ENCODE data around the gene NDUFS6. TPM values are rescaled to one million over a fixed set of nuclear protein-coding genes. Genes with fewer than 3 reads are reported as not detected.

NDUFS6 gene
- total and polyA plus RNA-seq, 4 donors: 18.0 to 67.9 (median 39.6) TPM

DNA sequence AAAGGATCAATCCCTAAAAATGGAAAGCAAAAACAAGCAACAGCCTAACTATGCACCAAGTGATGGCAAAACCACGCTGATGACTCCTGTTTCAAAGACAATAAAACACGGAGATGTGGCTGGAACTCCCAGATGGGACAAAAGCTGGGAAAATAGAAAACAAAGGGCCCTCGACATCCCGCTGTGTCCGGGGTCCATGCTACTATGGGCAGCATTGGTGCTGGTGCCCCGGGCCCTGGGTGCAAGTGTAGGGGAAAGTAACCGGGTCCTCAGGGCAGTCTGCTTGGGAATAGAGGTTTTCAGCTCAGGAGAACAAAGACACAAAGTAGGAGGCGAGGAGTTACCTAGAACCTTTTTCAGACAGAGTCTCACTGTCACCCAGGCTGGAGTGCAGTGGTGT lies 47.7 kb upstream of the NDUFS6 start:
- Histone ChIP-seq H3K9me3 (ENCODE audit: control insufficient read depth in 4 of 4, insufficient read depth in 3 of 4, low read length in 3 of 4) (peaks cover 0 to 4% (median 0%) of the 10 kb centered on the region in 4 donors), H3K36me3 (ENCODE audit: control insufficient read depth in 4 of 4, insufficient read depth in 4 of 4, low read length in 4 of 4) (no peaks in the 10 kb centered on the region), H3K4me1 (ENCODE audit: control insufficient read depth in 5 of 5, insufficient read depth in 5 of 5, low read length in 5 of 5) (no peaks in the 10 kb centered on the region), H3K27me3 (ENCODE audit: control insufficient read depth in 3 of 3, insufficient read depth in 3 of 3, low read length in 2 of 3) (peaks cover 0 to 4% (median 4%) of the 10 kb centered on the region in 3 donors), H3K4me3 (no peak overlapping the region), H3K27ac (ENCODE audit: low read depth in 1 of 2, low read length in 1 of 2) (no peak overlapping the region), H3K9ac (ENCODE audit: insufficient read depth in 1 of 2, low read length in 2 of 2) (no peak overlapping the region)
- 79 to 81% methylated on average over 8 of the region's 8 CpGs for WGBS, 2 donors
- no peak for DNase-seq
- ATAC-seq (ENCODE audit: insufficient read depth, low FRiP score): no peak
- TF ChIP-seq, protein P1, sequence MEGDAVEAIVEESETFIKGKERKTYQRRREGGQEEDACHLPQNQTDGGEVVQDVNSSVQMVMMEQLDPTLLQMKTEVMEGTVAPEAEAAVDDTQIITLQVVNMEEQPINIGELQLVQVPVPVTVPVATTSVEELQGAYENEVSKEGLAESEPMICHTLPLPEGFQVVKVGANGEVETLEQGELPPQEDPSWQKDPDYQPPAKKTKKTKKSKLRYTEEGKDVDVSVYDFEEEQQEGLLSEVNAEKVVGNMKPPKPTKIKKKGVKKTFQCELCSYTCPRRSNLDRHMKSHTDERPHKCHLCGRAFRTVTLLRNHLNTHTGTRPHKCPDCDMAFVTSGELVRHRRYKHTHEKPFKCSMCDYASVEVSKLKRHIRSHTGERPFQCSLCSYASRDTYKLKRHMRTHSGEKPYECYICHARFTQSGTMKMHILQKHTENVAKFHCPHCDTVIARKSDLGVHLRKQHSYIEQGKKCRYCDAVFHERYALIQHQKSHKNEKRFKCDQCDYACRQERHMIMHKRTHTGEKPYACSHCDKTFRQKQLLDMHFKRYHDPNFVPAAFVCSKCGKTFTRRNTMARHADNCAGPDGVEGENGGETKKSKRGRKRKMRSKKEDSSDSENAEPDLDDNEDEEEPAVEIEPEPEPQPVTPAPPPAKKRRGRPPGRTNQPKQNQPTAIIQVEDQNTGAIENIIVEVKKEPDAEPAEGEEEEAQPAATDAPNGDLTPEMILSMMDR (IDR thresholded peaks at IDR 0.05; ENCODE audit: control extremely low read depth, extremely low read depth): no peak

DNA sequence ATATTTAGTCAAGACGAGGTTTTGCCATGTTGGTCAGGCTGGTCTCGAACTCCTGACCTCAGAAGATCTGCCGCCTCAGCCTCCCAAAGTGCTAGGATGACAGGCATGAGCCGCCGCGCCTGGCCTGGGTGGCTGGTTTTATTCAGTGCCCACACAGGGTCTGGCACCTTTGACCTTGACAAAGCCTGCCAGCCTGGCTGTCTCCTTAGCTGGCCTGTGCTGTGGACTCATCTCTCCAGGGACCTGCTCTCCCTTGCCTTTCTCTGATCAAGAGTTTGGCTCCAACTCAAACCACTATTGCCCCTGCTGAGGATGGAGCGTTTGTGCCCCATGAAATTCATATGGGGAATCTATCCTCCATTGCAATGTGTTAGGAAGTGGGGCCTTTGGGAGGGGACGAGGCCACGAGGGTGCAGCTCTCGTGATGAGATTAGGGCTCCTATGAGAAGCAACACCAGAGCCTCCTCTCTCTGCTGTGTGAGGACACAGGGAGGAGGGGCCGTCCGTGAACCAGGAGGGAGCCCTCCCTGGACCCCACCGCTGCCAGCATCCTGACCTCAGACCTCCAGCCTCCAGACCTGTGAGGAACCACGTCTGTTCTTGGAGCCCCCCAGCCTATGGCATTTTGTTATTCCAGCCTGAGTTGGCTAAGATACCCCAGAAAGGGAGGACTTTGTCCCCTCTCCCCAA lies 46.5 kb upstream of the NDUFS6 start:
- ATAC-seq (ENCODE audit: insufficient read depth, low FRiP score): no peak
- Histone ChIP-seq H3K9me3 (ENCODE audit: control insufficient read depth in 4 of 4, insufficient read depth in 3 of 4, low read length in 3 of 4) (peaks cover 0 to 6% (median 0%) of the 10 kb centered on the region in 4 donors), H3K27me3 (ENCODE audit: control insufficient read depth in 3 of 3, insufficient read depth in 3 of 3, low read length in 2 of 3) (peaks cover 0 to 4% (median 4%) of the 10 kb centered on the region in 3 donors)

DNA sequence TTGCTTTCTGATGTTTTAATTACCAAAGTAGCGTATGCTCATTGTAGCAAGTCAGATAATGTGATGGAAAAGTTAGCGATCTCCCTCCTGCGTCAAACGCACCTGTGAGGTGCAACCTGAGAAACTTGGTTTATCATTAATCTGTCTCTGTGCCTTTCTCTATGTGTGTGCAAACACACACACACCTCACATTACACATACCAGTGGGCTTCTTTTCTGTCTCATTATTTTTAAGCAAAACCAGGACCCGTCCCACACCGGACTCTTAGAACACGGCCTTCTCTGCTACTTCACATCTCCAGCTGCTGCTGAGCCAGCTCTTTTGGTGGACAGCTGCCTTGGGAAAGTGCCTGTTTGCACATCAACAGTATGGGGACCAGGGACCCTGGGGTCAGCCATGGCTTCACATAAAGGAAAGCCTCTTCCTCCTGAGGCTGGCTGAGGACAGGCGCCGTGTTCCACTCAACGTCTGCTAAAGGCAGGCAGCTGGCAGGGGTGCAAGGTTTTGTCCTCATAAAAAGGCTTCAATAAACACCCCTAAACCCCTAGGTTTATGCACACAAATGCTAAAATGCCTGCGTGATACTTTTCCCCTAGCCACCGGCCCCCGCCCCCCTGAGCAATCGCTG lies 45.8 kb upstream of the NDUFS6 start:
- Histone ChIP-seq H3K36me3 (ENCODE audit: control insufficient read depth in 4 of 4, insufficient read depth in 4 of 4, low read length in 4 of 4) (no peaks in the 10 kb centered on the region), H3K9me3 (ENCODE audit: control insufficient read depth in 4 of 4, insufficient read depth in 3 of 4, low read length in 3 of 4) (peaks cover 0 to 6% (median 0%) of the 10 kb centered on the region in 4 donors), H3K27me3 (ENCODE audit: control insufficient read depth in 3 of 3, insufficient read depth in 3 of 3, low read length in 2 of 3) (peaks cover 0 to 4% (median 4%) of the 10 kb centered on the region in 3 donors), H3K4me3 (no peak overlapping the region), H3K4me1 (ENCODE audit: control insufficient read depth in 5 of 5, insufficient read depth in 5 of 5, low read length in 5 of 5) (no peaks in the 10 kb centered on the region), H3K9ac (ENCODE audit: insufficient read depth in 1 of 2, low read length in 2 of 2) (no peak overlapping the region), H3K27ac (ENCODE audit: low read depth in 1 of 2, low read length in 1 of 2) (no peak overlapping the region)
- DNase-seq (peak in 2 of 3 donors; percentile 3 to 10), ATAC-seq (ENCODE audit: insufficient read depth, low FRiP score) (no peak)
- 59 to 67% methylated on average over 14 of the region's 14 CpGs for WGBS, 2 donors
- TF ChIP-seq, protein P1 (IDR thresholded peaks at IDR 0.05; ENCODE audit: control extremely low read depth, extremely low read depth): no peak

More for the DNA sequence above, 46.5 kb upstream of the NDUFS6 start:
- no peak overlapping the region for H3K4me3 ChIP-seq
- TF ChIP-seq, protein P1 (IDR thresholded peaks at IDR 0.05; ENCODE audit: control extremely low read depth, extremely low read depth): no peak
- no peak overlapping the region for H3K27ac ChIP-seq (ENCODE audit: low read depth in 1 of 2, low read length in 1 of 2)
- H3K4me1 ChIP-seq (ENCODE audit: control insufficient read depth in 5 of 5, insufficient read depth in 5 of 5, low read length in 5 of 5): no peaks in the 10 kb centered on the region
- DNase-seq: no peak
- WGBS, 2 donors: 76 to 80% methylated on average over 14 of the region's 14 CpGs
- no peak overlapping the region for H3K9ac ChIP-seq (ENCODE audit: insufficient read depth in 1 of 2, low read length in 2 of 2)
- no peaks in the 10 kb centered on the region for H3K36me3 ChIP-seq (ENCODE audit: control insufficient read depth in 4 of 4, insufficient read depth in 4 of 4, low read length in 4 of 4)
